Heart left ventricle (tissue), 16 donors: ENCODE results near the gene PMVK. TPM values are rescaled to one million over a fixed set of nuclear protein-coding genes. Genes with fewer than 3 reads are reported as not detected.

ENCODE experiments used
- ATAC-seq, 4 donors: fragments of 200-7000 bp; cut with Tn5 transposase; one replicate each; pipeline ENCODE4 v1.9.1; 2020 to 2022; ENCODE audit warnings: moderate library complexity in 4 of 4, mild to moderate bottlenecking in 3 of 4, moderate number of reproducible peaks in 1 of 4
- DNase-seq, 5 donors: peaks; one replicate each; pipeline ENCODE4 v3.0.0-alpha.2; 2020
- H3K27ac ChIP-seq, 12 donors: fragments of 200-600 bp; sonication (generic) in 4 of 12; one replicate each; pipeline versions ENCODE4 v1.5.0 to v1.8.0; 2016 to 2022; ENCODE audit warnings: mild to moderate bottlenecking in 2 of 12
- H3K27me3 ChIP-seq, 9 donors: fragments of 200-600 bp; sonication (generic) in 2 of 9; one replicate each; pipeline versions ENCODE4 v1.5.1 to v1.8.0; 2016 to 2022; ENCODE audit warnings: mild to moderate bottlenecking in 3 of 9
- H3K36me3 ChIP-seq, 9 donors: fragments of 200-600 bp; sonication (generic) in 2 of 9; one replicate each; pipeline versions ENCODE4 v1.5.0 to v1.8.0; 2018 to 2022; ENCODE audit warnings: mild to moderate bottlenecking in 2 of 9
- H3K4me1 ChIP-seq, 12 donors: fragments of 200-600 bp; sonication (generic) in 4 of 12; one replicate each; pipeline versions ENCODE4 v1.5.0 to v1.8.0; 2016 to 2022; ENCODE audit warnings: mild to moderate bottlenecking in 3 of 12
- H3K4me3 ChIP-seq, 12 donors: fragments of 200-600 bp; sonication (generic) in 4 of 12; one replicate each; pipeline versions ENCODE4 v1.5.0 to v1.8.0; 2017 to 2022; ENCODE audit warnings: mild to moderate bottlenecking in 9 of 12, moderate library complexity in 4 of 12
- H3K9me3 ChIP-seq, 12 donors: fragments of 200-600 bp; sonication (generic) in 4 of 12; one replicate each; pipeline versions ENCODE4 v1.5.0 to v1.8.0; 2016 to 2022; ENCODE audit warnings: mild to moderate bottlenecking in 1 of 12
- POLR2A ChIP-seq, 2 donors: fragments of 450-650 bp; IDR thresholded peaks; one replicate each; pipeline ENCODE4 v1.6.1; 2017; ENCODE audit warnings: antibody characterized with exemption in 2 of 2, mild to moderate bottlenecking in 2 of 2, moderate library complexity in 2 of 2
- WGBS, 4 donors: extraction: QIAGEN DNeasy Blood & Tissue Kit in 2 of 4; methylation state at CpG; one replicate each; pipeline versions ENCODE4 v1.1.5 to v1.1.7; 2013 to 2018; 5-methylcytosine and 5-hydroxymethylcytosine counted together
- intact Hi-C, 10 donors: fragments of 100-400 bp; cut with DNase I; formaldehyde crosslinking; loops; one replicate each; pipeline versions ENCODE4 v1.11.1 to v1.14.2; 2022
- polyA plus RNA-seq, 2 donors: library from polyadenylated mRNA; stranded (reverse); fragments of 200-250 nt; gene quantifications; one replicate each; pipeline ENCODE4 v1.2.3, GENCODE V29; 2013
- total RNA-seq, 9 donors: library from RNA; depleted of rRNA in 2 of 9; stranded (reverse); fragments of >200 nt in 2 of 9; fragmentation: NEBNext Ultra II Directional in 3 of 9; extraction: Animal tissue kit (Norgen Biotek cat#: 25700) in 3 of 9; gene quantifications; one replicate each; pipeline versions ENCODE4 v1.1.0 to v1.2.4, GENCODE V29; 2016 to 2023
- TF ChIP-seq, protein P1 (sequence below), 12 donors: fragments of 200-600 bp; sonication (generic) in 4 of 12; IDR thresholded peaks; one replicate each; pipeline versions ENCODE4 v1.5.0 to v1.8.0; 2018 to 2022; ENCODE audit warnings: antibody characterized with exemption in 12 of 12, mild to moderate bottlenecking in 5 of 12
- donor health status: ischemic (EF 13 %, LVEDD 7.1; RV severe dilation, severe dysfunction).
- donor health status: healthy with polysubstance abuse.
- donor health status: DM: no; HTN: yes; CAD: no.
- donor health status: DM: no; HTN: no; CAD: no.
- donor health status: ischemic (EF 25% LVEDD 6.9; RV normal size, moderate dysfunction).
- donor health status: ischemic (EF 25% LVEDD 5.7; RV mildly dilated, moderate dysfunction).
- donor health status: healthy.
- donor health status: DM: yes; HTN: yes; CAD: no.
- donor health status: ischemic (EF 35%, LVEDD 5.7; RV mildly dilated, moderate dysfunction).
- donor health status: nonischemic (EF 11% LVEDD 7.7; RV severe dilation, severe dysfunction).
- donor health status: DM: yes; HTN: yes; CAD: no.
- donor health status: PGD.
- donor health status: ischemic (EF 29% LVEDD 5.4; RV normal size, mild dysfunction).
- donor health status: nonischemic (EF 23%, LVEDD 6.1; RV moderate dilation, normal function).

The PMVK gene
- total and polyA plus RNA-seq, 11 donors = 12.8 to 52.1 (median 39.1) TPM

GRCh38 chr1:154954541-154954940, 18.0 kb upstream of the PMVK start:
- TF ChIP-seq POLR2A (IDR thresholded peaks at IDR 0.05) = no peak
- TF ChIP-seq, protein P1, sequence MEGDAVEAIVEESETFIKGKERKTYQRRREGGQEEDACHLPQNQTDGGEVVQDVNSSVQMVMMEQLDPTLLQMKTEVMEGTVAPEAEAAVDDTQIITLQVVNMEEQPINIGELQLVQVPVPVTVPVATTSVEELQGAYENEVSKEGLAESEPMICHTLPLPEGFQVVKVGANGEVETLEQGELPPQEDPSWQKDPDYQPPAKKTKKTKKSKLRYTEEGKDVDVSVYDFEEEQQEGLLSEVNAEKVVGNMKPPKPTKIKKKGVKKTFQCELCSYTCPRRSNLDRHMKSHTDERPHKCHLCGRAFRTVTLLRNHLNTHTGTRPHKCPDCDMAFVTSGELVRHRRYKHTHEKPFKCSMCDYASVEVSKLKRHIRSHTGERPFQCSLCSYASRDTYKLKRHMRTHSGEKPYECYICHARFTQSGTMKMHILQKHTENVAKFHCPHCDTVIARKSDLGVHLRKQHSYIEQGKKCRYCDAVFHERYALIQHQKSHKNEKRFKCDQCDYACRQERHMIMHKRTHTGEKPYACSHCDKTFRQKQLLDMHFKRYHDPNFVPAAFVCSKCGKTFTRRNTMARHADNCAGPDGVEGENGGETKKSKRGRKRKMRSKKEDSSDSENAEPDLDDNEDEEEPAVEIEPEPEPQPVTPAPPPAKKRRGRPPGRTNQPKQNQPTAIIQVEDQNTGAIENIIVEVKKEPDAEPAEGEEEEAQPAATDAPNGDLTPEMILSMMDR (IDR thresholded peaks at IDR 0.05) = no peak
- Histone ChIP-seq H3K4me3 (peak overlapping the region in 5 of 12 donors; percentile 56 to 82 (median 78)), H3K27ac (peak overlapping the region in 1 of 12 donors; percentile 85), H3K36me3 (peaks cover 0 to 32% (median 25%) of the 10 kb centered on the region in 9 donors), H3K27me3 (no peaks in the 10 kb centered on the region), H3K4me1 (peaks cover 8 to 65% (median 39%) of the 10 kb centered on the region in 12 donors), H3K9me3 (no peaks in the 10 kb centered on the region)
- ATAC-seq = no peak
- DNase-seq = no peak
- WGBS, 4 donors = 68 to 88% (median 75%) methylated on average over 3 of the region's 3 CpGs
- intact Hi-C loops = loop anchor here in 1 of 10 donors (10.0 kb wide), 1 partner anchor 100 kb away; the partner anchor contains the start of gene ADAM15

GRCh38 chr1:154953611-154954038, 17.1 kb upstream of the PMVK start:
- H3K27me3 ChIP-seq = no peaks in the 10 kb centered on the region
- peaks cover 8 to 64% (median 39%) of the 10 kb centered on the region in 12 donors for H3K4me1 ChIP-seq
- 52 to 57% (median 54%) methylated on average over 2 of the region's 2 CpGs for WGBS, 4 donors
- H3K4me3 ChIP-seq = peak overlapping the region in 1 of 12 donors; percentile 16
- no peaks in the 10 kb centered on the region for H3K9me3 ChIP-seq
- intact Hi-C loops = loop anchor here in 1 of 10 donors (10.0 kb wide), 1 partner anchor 101 kb away; the partner anchor contains the start of gene ADAM15
- DNase-seq (peak in 1 of 5 donors; percentile 17), ATAC-seq (no peak)
- peak overlapping the region in 1 of 12 donors; percentile 85 for H3K27ac ChIP-seq
- peaks cover 0 to 29% (median 17%) of the 10 kb centered on the region in 9 donors for H3K36me3 ChIP-seq
- TF ChIP-seq, protein P1 (IDR thresholded peaks at IDR 0.05) = no peak
- no peak for TF ChIP-seq POLR2A (IDR thresholded peaks at IDR 0.05)

DNA sequence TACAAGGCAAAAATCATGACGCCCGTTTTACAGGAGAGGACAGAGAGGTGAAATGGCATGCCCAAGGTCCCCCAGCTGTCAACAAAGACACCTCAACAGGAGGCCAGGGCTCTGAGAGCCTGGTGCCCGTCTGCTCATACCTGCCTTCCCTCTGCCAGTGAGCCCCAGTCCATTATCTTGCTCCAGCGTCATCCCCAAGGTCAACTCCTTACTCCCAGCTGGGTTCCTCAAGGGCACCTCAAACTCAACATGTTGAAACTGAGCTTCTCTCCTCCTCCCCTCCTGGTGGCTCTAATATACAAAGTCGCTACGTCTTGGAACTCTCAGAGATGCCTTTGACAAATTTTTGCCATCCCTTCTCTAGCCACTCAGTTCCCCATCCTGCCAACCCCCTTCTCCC, 16.1 kb upstream of the PMVK start:
- Histone ChIP-seq H3K4me3 (no peak overlapping the region), H3K27me3 (no peaks in the 10 kb centered on the region), H3K4me1 (peaks cover 8 to 55% (median 39%) of the 10 kb centered on the region in 12 donors), H3K9me3 (no peaks in the 10 kb centered on the region), H3K36me3 (peaks cover 0 to 29% (median 17%) of the 10 kb centered on the region in 9 donors), H3K27ac (peak overlapping the region in 2 of 12 donors; percentile 11 to 85)
- DNase-seq (peak in 1 of 5 donors; percentile 10), ATAC-seq (no peak)
- WGBS, 4 donors = 71 to 77% (median 74%) methylated on average over 6 of the region's 6 CpGs
- intact Hi-C loops = loop anchor here in 1 of 10 donors (10.0 kb wide), 1 partner anchor 102 kb away; the partner anchor contains the start of gene ADAM15
- TF ChIP-seq POLR2A (IDR thresholded peaks at IDR 0.05) = no peak
- TF ChIP-seq, protein P1 (IDR thresholded peaks at IDR 0.05) = no peak

- WGBS, 4 donors = 73 to 82% (median 79%) methylated on average over 14 to 15 of the region's 15 CpGs
These were observed 15.6 kb upstream of the PMVK start for GRCh38 chr1:154951901-154952657.

More at GRCh38 chr1:154951901-154952657, 15.6 kb upstream of the PMVK start:
- H3K9me3 ChIP-seq = no peaks in the 10 kb centered on the region
- peaks cover 8 to 50% (median 37%) of the 10 kb centered on the region in 12 donors for H3K4me1 ChIP-seq
- H3K36me3 ChIP-seq = peaks cover 0 to 34% (median 22%) of the 10 kb centered on the region in 9 donors
- DNase-seq (peak in 1 of 5 donors; percentile 59), ATAC-seq (no peak)
- H3K4me3 ChIP-seq = peak overlapping the region in 1 of 12 donors; percentile 35
- no peak for TF ChIP-seq POLR2A (IDR thresholded peaks at IDR 0.05)
- TF ChIP-seq, protein P1 (IDR thresholded peaks at IDR 0.05) = no peak
- H3K27me3 ChIP-seq = no peaks in the 10 kb centered on the region
- intact Hi-C loops = loop anchor here in 1 of 10 donors (10.0 kb wide), 1 partner anchor 103 kb away; the partner anchor contains the start of gene ADAM15
- peak overlapping the region in 2 of 12 donors; percentile 11 to 29 for H3K27ac ChIP-seq
